Panc1 (cell line): ENCODE results near the gene SALL3. TPM values are rescaled to one million over a fixed set of nuclear protein-coding genes. Genes with fewer than 3 reads are reported as not detected.

ENCODE experiments used
- ATAC-seq: fragments of 200-7000 bp; cut with Tn5 transposase; 2 replicates; pipeline ENCODE4 v1.9.1; 2020; ENCODE audit warnings: mild to moderate bottlenecking, moderate library complexity
- BruUV-seq: library from RNA; stranded (reverse); fragments of 400-500 nt; replicated peaks from 2 replicates; lab custom pipeline; 2021; lab: Mats Ljungman, UMichigan
- CTCF ChIA-PET: fragments of 300-600 bp; sonication (Branson Sonifier 250); formaldehyde crosslinking; loops from one replicate; lab custom pipeline; 2022; ENCODE audit warnings: antibody characterized with exemption; lab: Charles Lee
- POLR2A ChIA-PET: fragments of 300-600 bp; sonication (Branson Sonifier 250); formaldehyde crosslinking; loops from one replicate; lab custom pipeline; 2022; ENCODE audit warnings: antibody characterized with exemption; lab: Charles Lee
- DNase-seq: peaks from one replicate; pipeline ENCODE4 v3.0.0-alpha.2; 2010; ENCODE audit warnings: low read depth, low spot score
- H3K27ac ChIP-seq: 2 replicates; pipeline ENCODE4 v1.5.1; 2011; ENCODE audit warnings: mild to moderate bottlenecking, low read length, inconsistent platforms
- H3K27me3 ChIP-seq: fragments of 200-500 bp; sonication (Bioruptor generic); 2 replicates; pipeline ENCODE4 v1.6.0; 2014; ENCODE audit warnings: low read length, inconsistent platforms; ENCODE audit not compliant: control insufficient read depth, insufficient read depth
- H3K36me3 ChIP-seq: fragments of 200-500 bp; sonication (Bioruptor generic); 2 replicates; pipeline ENCODE4 v1.5.1; 2014; ENCODE audit warnings: inconsistent platforms, mild to moderate bottlenecking, low read length, moderate library complexity; ENCODE audit not compliant: control insufficient read depth, insufficient read depth
- H3K4me1 ChIP-seq: 2 replicates; pipeline ENCODE4 v1.5.1; 2011; ENCODE audit warnings: inconsistent platforms, mild to moderate bottlenecking, low read length, moderate library complexity; ENCODE audit not compliant: control insufficient read depth, insufficient read depth
- H3K4me3 ChIP-seq, 2 experiments: 2 replicates each; pipeline ENCODE4 v1.5.1; 2011 to 2012; ENCODE audit warnings: low read depth in 2 of 2, low read length in 2 of 2, mild to moderate bottlenecking in 2 of 2, inconsistent platforms in 1 of 2, moderate library complexity in 1 of 2
- H3K9me3 ChIP-seq: fragments of 200-500 bp; sonication (Bioruptor generic); 2 replicates; pipeline ENCODE4 v1.5.1; 2014; ENCODE audit warnings: low read depth, mild to moderate bottlenecking, inconsistent platforms, low read length, moderate library complexity; ENCODE audit not compliant: control insufficient read depth, insufficient read depth
- CTCF ChIP-seq: fragments of 450-650 bp; IDR thresholded peaks from 2 replicates; pipeline ENCODE4 v1.5.1; 2017; ENCODE audit warnings: mild to moderate bottlenecking
- POLR2AphosphoS5 ChIP-seq: IDR thresholded peaks from 2 replicates; pipeline ENCODE4 v1.6.1; 2012; ENCODE audit warnings: mild to moderate bottlenecking, low read depth, low read length, moderate library complexity
- REST ChIP-seq, 2 experiments: IDR thresholded peaks; 2 replicates each; pipeline ENCODE4 v1.6.1; 2011 to 2012; ENCODE audit warnings: low read depth in 2 of 2, control low read depth in 1 of 2, low read length in 1 of 2, mild to moderate bottlenecking in 1 of 2, moderate library complexity in 1 of 2; ENCODE audit not compliant: insufficient read depth in 1 of 2
- SIN3A ChIP-seq: IDR thresholded peaks from 2 replicates; pipeline ENCODE4 v1.6.1; 2012; ENCODE audit warnings: low read depth, mild to moderate bottlenecking, low read length, moderate library complexity, borderline replicate concordance; ENCODE audit not compliant: insufficient read depth
- TCF7L2 ChIP-seq: IDR thresholded peaks from 2 replicates; pipeline ENCODE4 v1.6.1; 2011; ENCODE audit warnings: mild to moderate bottlenecking, low read depth, low read length, inconsistent platforms
- in situ Hi-C: cut with HindIII; loops from 2 replicates; pipeline ENCODE4 v1.10.0; 2016; ENCODE audit warnings: low sequenced_read_pairs, low pct_unique_long_range_greater_than_20kb
- intact Hi-C: fragments of 100-400 bp; cut with micrococcal nuclease; formaldehyde crosslinking; loops from one replicate; pipeline ENCODE4 v1.10.0; 2022; ENCODE audit not compliant: unreplicated experiment
- total RNA-seq: library from RNA; stranded (reverse); gene quantifications from one replicate; pipeline ENCODE4 v1.2.1, GENCODE V29; 2021; ENCODE audit not compliant: unreplicated experiment

Gene SALL3
- total RNA-seq, 1 experiment from 2014 or later, result not detected

DNA sequence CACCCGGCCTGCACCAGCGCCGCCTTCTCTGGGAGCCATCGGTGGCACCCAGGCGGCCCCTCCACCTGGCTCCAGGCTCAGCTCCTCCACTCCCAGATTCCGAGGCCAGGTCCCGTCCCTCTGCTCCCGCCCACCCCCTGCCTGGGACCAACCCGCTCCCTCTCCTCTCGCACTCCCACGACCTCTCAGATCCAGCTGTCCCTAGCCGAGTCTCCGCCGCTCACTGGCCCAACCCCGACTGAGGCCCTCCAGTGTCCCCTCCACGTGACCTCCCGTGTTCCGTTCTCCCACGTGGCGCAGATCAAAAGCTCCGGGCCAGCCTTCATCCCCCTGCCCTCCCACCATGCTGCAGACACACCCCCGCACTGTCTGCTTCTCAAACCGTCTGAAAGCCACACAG, 14.4 kb upstream of the SALL3 start:
- Histone ChIP-seq H3K27me3 (peaks cover 6% of the 10 kb centered on the region), H3K9me3 (no peaks in the 10 kb centered on the region), H3K27ac (no peak overlapping the region), H3K4me1 (no peaks in the 10 kb centered on the region), H3K36me3 (no peaks in the 10 kb centered on the region), H3K4me3 (no peak overlapping the region)
- POLR2A ChIA-PET, result no interaction called here
- TF ChIP-seq REST (IDR thresholded peaks at IDR 0.05; ENCODE audit: insufficient read depth in 1 of 2, low read depth in 2 of 2, low read length in 1 of 2), result no peak
- TF ChIP-seq SIN3A, result no peak
- no peak for TF ChIP-seq POLR2AphosphoS5
- TF ChIP-seq TCF7L2, result no peak
- TF ChIP-seq CTCF, result no peak
- in situ Hi-C loops (no loop called here), intact Hi-C loops (no loop called here)
- BruUV-seq, result no TSS peak
- DNase-seq, result no peak
- CTCF ChIA-PET, result no interaction called here
- ATAC-seq, result no peak

DNA sequence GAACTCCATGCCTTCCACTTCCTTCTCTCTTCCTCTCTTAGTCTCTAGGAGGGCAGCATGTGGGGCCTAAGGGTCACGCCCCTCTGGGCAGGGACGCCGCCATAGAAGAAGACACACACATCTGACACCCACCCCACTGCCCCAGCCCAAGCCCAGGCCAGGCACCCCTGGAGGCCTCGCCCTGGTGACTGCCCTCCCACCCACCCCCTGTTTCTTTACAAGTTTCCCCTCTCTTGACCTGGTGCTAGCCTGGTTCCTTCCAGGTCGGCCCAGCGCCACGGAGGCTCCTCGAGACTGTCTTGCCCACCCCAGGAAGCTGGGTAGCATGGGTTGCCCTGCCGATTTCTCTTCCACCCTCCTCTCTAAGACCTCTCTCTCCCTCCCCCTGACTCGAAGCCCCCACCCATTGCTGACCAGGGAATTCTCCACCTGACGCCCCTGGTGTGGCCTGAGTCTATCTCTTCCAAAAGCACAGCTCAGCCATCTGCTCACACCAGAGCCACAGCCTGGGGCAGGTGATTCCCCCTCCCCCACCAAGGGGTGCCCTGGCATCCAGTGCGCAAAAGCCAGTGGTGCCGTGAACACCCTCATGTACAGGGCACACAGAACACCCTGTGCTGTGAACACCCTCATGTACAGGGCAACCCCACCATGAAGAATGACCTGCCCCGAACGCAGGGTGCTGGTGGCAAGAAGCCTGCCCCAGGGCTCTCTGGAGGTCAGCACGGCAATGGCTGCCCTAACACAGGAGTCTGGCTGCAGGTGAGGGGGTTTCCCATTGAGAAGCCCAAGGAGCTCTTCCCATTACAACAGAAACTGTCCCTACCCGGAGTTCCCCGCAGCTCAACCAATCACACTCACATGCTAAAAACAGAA, 13.5 kb upstream of the SALL3 start:
- intact Hi-C loops, result no loop called here

More for the DNA sequence above, 13.5 kb upstream of the SALL3 start:
- ATAC-seq (no peak), DNase-seq (no peak)
- Histone ChIP-seq H3K9me3 (no peaks in the 10 kb centered on the region), H3K4me3 (no peak overlapping the region), H3K4me1 (no peaks in the 10 kb centered on the region), H3K36me3 (no peaks in the 10 kb centered on the region), H3K27me3 (peaks cover 6% of the 10 kb centered on the region), H3K27ac (no peak overlapping the region)
- ChIA-PET CTCF (no interaction called here), POLR2A (no interaction called here)
- no TSS peak for BruUV-seq
- in situ Hi-C loops, result no loop called here
- TF ChIP-seq TCF7L2 (no peak), SIN3A (no peak), POLR2AphosphoS5 (no peak), REST (IDR thresholded peaks at IDR 0.05; ENCODE audit: insufficient read depth in 1 of 2, low read depth in 2 of 2, low read length in 1 of 2) (no peak), CTCF (no peak)
